ENCODE measurements around the gene NANOS2. TPM values are rescaled to one million over a fixed set of nuclear protein-coding genes. Genes with fewer than 3 reads are reported as not detected.

The NANOS2 gene
- total and polyA plus RNA-seq, 9 of the 15 experiments (the other 6 are each of a cell fraction or from before 2014, with no cell fraction given), result not detected

GRCh38 chr19:45876411-45877197 is 38.0 kb downstream of the NANOS2 start (continued):
- TF ChIP-seq ZBTB11 (CRISPR knock-in tag; IDR thresholded peaks at IDR 0.05), result no peak
- 0 out of 4 replicates have a peak, but pooled peaks of 1 of the 2 experiments have one; percentile 47 for TF ChIP-seq TRIM24 (IDR thresholded peaks at IDR 0.05)
- TF ChIP-seq ESRRA (IDR thresholded peaks at IDR 0.05; ENCODE audit: borderline replicate concordance, low read depth), result peak; percentile 59
- TF ChIP-seq ZNF780A (CRISPR knock-in tag; IDR thresholded peaks at IDR 0.05), result no peak
- TF ChIP-seq CHD2 (IDR thresholded peaks at IDR 0.05; ENCODE audit: low read depth, low read length), result no peak
- peak; percentile 66 for TF ChIP-seq SMARCE1 (IDR thresholded peaks at IDR 0.05)
- peak; percentile 85; the same call in 1 of the 2 replicates for TF ChIP-seq HBP1 (CRISPR knock-in tag; IDR thresholded peaks at IDR 0.05)
- peak; percentile 90 for TF ChIP-seq ELF4 (CRISPR knock-in tag; IDR thresholded peaks at IDR 0.05)
- TF ChIP-seq MTA1 (IDR thresholded peaks at IDR 0.05; ENCODE audit: borderline replicate concordance), result peak; percentile 75; the same call in 1 of the 2 replicates
- TF ChIP-seq ZBTB9 (CRISPR knock-in tag; IDR thresholded peaks at IDR 0.05), result no peak; the same call in 1 of the 2 replicates
- no peak for TF ChIP-seq ZNF696 (CRISPR knock-in tag; conservative IDR thresholded peaks at IDR 0.05)
- TF ChIP-seq ARID1B (IDR thresholded peaks at IDR 0.05), result peak; percentile 70; the same call in 1 of the 2 replicates
- no peak for TF ChIP-seq ZNF239 (CRISPR knock-in tag; IDR thresholded peaks at IDR 0.05)
- peak; percentile 67 for TF ChIP-seq CTBP1 (IDR thresholded peaks at IDR 0.05; ENCODE audit: borderline replicate concordance)
- TF ChIP-seq MTA2 (IDR thresholded peaks at IDR 0.05; ENCODE audit: low read depth), result no peak; the same call in 1 of the 2 replicates
- 0 out of 2 replicates have a peak, but pooled peaks have one; percentile 27 for TF ChIP-seq TAF7 (tag; IDR thresholded peaks at IDR 0.05)
- TF ChIP-seq MIER1 (IDR thresholded peaks at IDR 0.05; ENCODE audit: low read depth), result no peak
- TF ChIP-seq ETS2 (tag; IDR thresholded peaks at IDR 0.05; ENCODE audit: borderline replicate concordance, poor library complexity, severe bottlenecking), result no peak
- TF ChIP-seq KDM5B (IDR thresholded peaks at IDR 0.05; ENCODE audit: insufficient replicate concordance, low read depth, low read length), result no peak
- TF ChIP-seq SIN3A (IDR thresholded peaks at IDR 0.05; ENCODE audit: borderline replicate concordance in 2 of 2, control insufficient read depth in 1 of 2, low read depth in 2 of 2, low read length in 2 of 2), result no peak
- no peak for TF ChIP-seq SNAPC5 (CRISPR knock-in tag; IDR thresholded peaks at IDR 0.05)

All from K562 (cell line).